ENCODE measurements around the gene OR13F1.

Gene OR13F1

GRCh38 chr9:104503963-104504362 is at the start of gene OR13F1:
OR13F1 (plus strand) TSS chr9:104504263; CDS start chr9:104504263, 0 bp downstream.
- no peak for TF ChIP-seq RAD21 (IDR thresholded peaks at IDR 0.05; ENCODE audit: low read depth)
- no peak for TF ChIP-seq ZBTB7A (IDR thresholded peaks at IDR 0.05; ENCODE audit: low read depth)

GRCh38 chr9:104456831-104457230 is 47.2 kb upstream of the OR13F1 start:
- TF ChIP-seq CREB1 (IDR thresholded peaks at IDR 0.05; ENCODE audit: low read depth) (no peak), ZBTB7A (IDR thresholded peaks at IDR 0.05; ENCODE audit: low read depth) (no peak), RAD21 (IDR thresholded peaks at IDR 0.05; ENCODE audit: low read depth) (no peak), YY1 (IDR thresholded peaks at IDR 0.05; ENCODE audit: low read depth) (no peak), NFIC (IDR thresholded peaks at IDR 0.05) (no peak), REST (IDR thresholded peaks at IDR 0.05; ENCODE audit: low read depth) (no peak), EP300 (IDR thresholded peaks at IDR 0.05; ENCODE audit: borderline replicate concordance) (no peak), EGR1 (IDR thresholded peaks at IDR 0.05) (no peak), MAX (IDR thresholded peaks at IDR 0.05) (no peak), USF1 (IDR thresholded peaks at IDR 0.05) (no peak), TAF1 (IDR thresholded peaks at IDR 0.05; ENCODE audit: low read depth) (no peak), CEBPB (IDR thresholded peaks at IDR 0.05) (no peak), TCF12 (IDR thresholded peaks at IDR 0.05; ENCODE audit: low read depth) (no peak), TEAD4 (IDR thresholded peaks at IDR 0.05) (no peak), FOXM1 (IDR thresholded peaks at IDR 0.05; ENCODE audit: borderline replicate concordance, low read depth) (no peak)

GRCh38 chr9:104463864-104464263 is 40.2 kb upstream of the OR13F1 start:
- TF ChIP-seq MAX (IDR thresholded peaks at IDR 0.05) = no peak
- no peak for TF ChIP-seq RAD21 (IDR thresholded peaks at IDR 0.05; ENCODE audit: low read depth)
- TF ChIP-seq NFIC (IDR thresholded peaks at IDR 0.05) = no peak
- TF ChIP-seq CEBPB (IDR thresholded peaks at IDR 0.05) = no peak
- TF ChIP-seq TCF12 (IDR thresholded peaks at IDR 0.05; ENCODE audit: low read depth) = no peak
- no peak for TF ChIP-seq YY1 (IDR thresholded peaks at IDR 0.05; ENCODE audit: low read depth)
- no peak for TF ChIP-seq TEAD4 (IDR thresholded peaks at IDR 0.05)
- TF ChIP-seq CREB1 (IDR thresholded peaks at IDR 0.05; ENCODE audit: low read depth) = no peak
- no peak for TF ChIP-seq FOXM1 (IDR thresholded peaks at IDR 0.05; ENCODE audit: borderline replicate concordance, low read depth)
- no peak for TF ChIP-seq ZBTB7A (IDR thresholded peaks at IDR 0.05; ENCODE audit: low read depth)

- TF ChIP-seq NFIC (IDR thresholded peaks at IDR 0.05) (no peak), EGR1 (IDR thresholded peaks at IDR 0.05) (no peak), RAD21 (IDR thresholded peaks at IDR 0.05; ENCODE audit: low read depth) (no peak), ZBTB7A (IDR thresholded peaks at IDR 0.05; ENCODE audit: low read depth) (no peak), YY1 (IDR thresholded peaks at IDR 0.05; ENCODE audit: low read depth) (no peak), EP300 (IDR thresholded peaks at IDR 0.05; ENCODE audit: borderline replicate concordance) (no peak), USF1 (IDR thresholded peaks at IDR 0.05) (no peak), CEBPB (IDR thresholded peaks at IDR 0.05) (no peak), TEAD4 (IDR thresholded peaks at IDR 0.05) (no peak), TAF1 (IDR thresholded peaks at IDR 0.05; ENCODE audit: low read depth) (no peak), REST (IDR thresholded peaks at IDR 0.05; ENCODE audit: low read depth) (no peak), MAX (IDR thresholded peaks at IDR 0.05) (no peak), CREB1 (IDR thresholded peaks at IDR 0.05; ENCODE audit: low read depth) (no peak), TCF12 (IDR thresholded peaks at IDR 0.05; ENCODE audit: low read depth) (no peak), FOXM1 (IDR thresholded peaks at IDR 0.05; ENCODE audit: borderline replicate concordance, low read depth) (no peak)
These were observed 35.8 kb upstream of the OR13F1 start for GRCh38 chr9:104468261-104468660.

GRCh38 chr9:104482921-104483570 is 21.0 kb upstream of the OR13F1 start:
- no peak for TF ChIP-seq YY1 (IDR thresholded peaks at IDR 0.05; ENCODE audit: low read depth)
- TF ChIP-seq RAD21 (IDR thresholded peaks at IDR 0.05; ENCODE audit: low read depth) = no peak
- TF ChIP-seq EP300 (IDR thresholded peaks at IDR 0.05; ENCODE audit: borderline replicate concordance) = no peak
- no peak for TF ChIP-seq TEAD4 (IDR thresholded peaks at IDR 0.05)
- no peak for TF ChIP-seq EGR1 (IDR thresholded peaks at IDR 0.05)
- no peak for TF ChIP-seq ZBTB7A (IDR thresholded peaks at IDR 0.05; ENCODE audit: low read depth)
- TF ChIP-seq TCF12 (IDR thresholded peaks at IDR 0.05; ENCODE audit: low read depth) = no peak
- no peak for TF ChIP-seq CREB1 (IDR thresholded peaks at IDR 0.05; ENCODE audit: low read depth)
- TF ChIP-seq TAF1 (IDR thresholded peaks at IDR 0.05; ENCODE audit: low read depth) = no peak
- TF ChIP-seq REST (IDR thresholded peaks at IDR 0.05; ENCODE audit: low read depth) = no peak
- no peak for TF ChIP-seq MAX (IDR thresholded peaks at IDR 0.05)
- TF ChIP-seq NFIC (IDR thresholded peaks at IDR 0.05) = no peak
- TF ChIP-seq USF1 (IDR thresholded peaks at IDR 0.05) = no peak

All from Ishikawa (cell line).